Stimulated activated CD4-positive, alpha-beta T cell treated with anti-CD3 and anti-CD28 coated beads, TNF-alpha, amount 100 ng/mL, for 24 hours (primary cell): ENCODE measurements around the gene NCKAP5.

Source experiments
- DNase-seq, 3 experiments: peaks; one replicate each; pipeline ENCODE4 v3.0.0-alpha.2; 2020; ENCODE audit warnings: low read depth in 3 of 3

Gene NCKAP5

GRCh38 chr2:133086176-133086575 is 482.1 kb downstream of the NCKAP5 start:
- DNase-seq = no peak

GRCh38 chr2:133085646-133086045 is 482.6 kb downstream of the NCKAP5 start:
- no peak for DNase-seq

- DNase-seq = no peak
Measured at GRCh38 chr2:133082034-133082433, 486.2 kb downstream of the NCKAP5 start.

GRCh38 chr2:133080822-133081221 is 487.4 kb downstream of the NCKAP5 start:
- DNase-seq = no peak

- no peak for DNase-seq
Measured at GRCh38 chr2:133078667-133079411, 489.4 kb downstream of the NCKAP5 start.

- no peak for DNase-seq
Measured at GRCh38 chr2:133077269-133077822, 490.9 kb downstream of the NCKAP5 start.

- DNase-seq = no peak
Measured at GRCh38 chr2:133072837-133073694, 495.2 kb downstream of the NCKAP5 start.

- no peak for DNase-seq
Measured at GRCh38 chr2:133063775-133064174, 504.5 kb downstream of the NCKAP5 start.

GRCh38 chr2:133062931-133063665 is 505.2 kb downstream of the NCKAP5 start:
- no peak for DNase-seq

GRCh38 chr2:133061874-133062593 is 506.2 kb downstream of the NCKAP5 start:
- no peak for DNase-seq

GRCh38 chr2:133054297-133054696 is 514.0 kb downstream of the NCKAP5 start:
- DNase-seq = no peak

GRCh38 chr2:133053541-133053940 is 514.7 kb downstream of the NCKAP5 start:
- DNase-seq = no peak

GRCh38 chr2:133045787-133046186 is 522.5 kb downstream of the NCKAP5 start:
- DNase-seq = no peak

- no peak for DNase-seq
Measured at GRCh38 chr2:133044556-133044955, 523.7 kb downstream of the NCKAP5 start.

- DNase-seq = no peak
Measured at GRCh38 chr2:133040170-133040569, 528.1 kb downstream of the NCKAP5 start.

GRCh38 chr2:133039531-133039930 is 528.7 kb downstream of the NCKAP5 start:
- no peak for DNase-seq

GRCh38 chr2:133026536-133027177 is 541.6 kb downstream of the NCKAP5 start:
- no peak for DNase-seq

- no peak for DNase-seq
Measured at GRCh38 chr2:133025004-133025403, 543.3 kb downstream of the NCKAP5 start.

- no peak for DNase-seq
Measured at GRCh38 chr2:133012847-133013734, 555.2 kb downstream of the NCKAP5 start.

- DNase-seq = no peak
Measured at GRCh38 chr2:133004623-133005022, 563.6 kb downstream of the NCKAP5 start.
